Upper lobe of left lung (tissue), 4 donors: ENCODE data around the gene CTXN2.

Experiments
- CTCF ChIP-seq, 6 experiments: fragments of 450-650 bp in 4 of 6; fragments of 200-600 bp in 2 of 6; sonication (generic) in 2 of 6; IDR thresholded peaks; one replicate each; pipeline ENCODE4 v1.5.1; 2016 to 2019; ENCODE audit warnings: antibody characterized with exemption in 6 of 6
- EP300 ChIP-seq, 4 donors: sonication (generic); formaldehyde crosslinking; IDR thresholded peaks; one replicate each; pipeline ENCODE4 v1.5.1; 2017; ENCODE audit warnings: antibody characterized with exemption in 4 of 4, control low read depth in 2 of 4
- POLR2A ChIP-seq, 4 donors: fragments of 450-650 bp; IDR thresholded peaks; one replicate each; pipeline ENCODE4 v1.5.1; 2016 to 2017; ENCODE audit warnings: antibody characterized with exemption in 4 of 4, mild to moderate bottlenecking in 2 of 4
- POLR2AphosphoS5 ChIP-seq, 2 donors: sonication (generic); formaldehyde crosslinking; IDR thresholded peaks; one replicate each; pipeline ENCODE4 v1.5.1; 2017; ENCODE audit warnings: antibody characterized with exemption in 2 of 2

- TF ChIP-seq CTCF (IDR thresholded peaks at IDR 0.05), result no peak
- no peak for TF ChIP-seq EP300 (IDR thresholded peaks at IDR 0.05)
- TF ChIP-seq POLR2A (IDR thresholded peaks at IDR 0.05), result no peak
- TF ChIP-seq POLR2AphosphoS5 (IDR thresholded peaks at IDR 0.05), result no peak
Observed at GRCh38 chr15:48248414-48248813, 56.9 kb downstream of the CTXN2 start.
